Coronary artery (tissue), 2 donors: Measurements from ENCODE around the gene CRK.
"Not testable (repeated sequence)": the region's sequence is repeated elsewhere in the genome, so short reads cannot be mapped to it uniquely, and the experiment has no call there.

ENCODE experiments used
- DNase-seq: peaks from one replicate; pipeline ENCODE4 v3.0.0-alpha.2; 2017; ENCODE audit warnings: low spot score
- H3K27ac ChIP-seq, 2 donors: fragments of 200-600 bp; sonication (generic); one replicate each; pipeline ENCODE4 v1.5.1; 2016 to 2019
- H3K4me3 ChIP-seq: fragments of 200-600 bp; sonication (generic); 2 replicates; pipeline ENCODE4 v1.5.1; 2016; ENCODE audit warnings: mild to moderate bottlenecking, moderate library complexity
- TF ChIP-seq, protein P1 (sequence below): fragments of 200-600 bp; sonication (generic); IDR thresholded peaks from one replicate; pipeline ENCODE4 v1.5.1; 2019; ENCODE audit warnings: antibody characterized with exemption

Gene CRK

GRCh38 chr17:1391577-1391976, 64.5 kb downstream of the CRK start:
- TF ChIP-seq, protein P1, sequence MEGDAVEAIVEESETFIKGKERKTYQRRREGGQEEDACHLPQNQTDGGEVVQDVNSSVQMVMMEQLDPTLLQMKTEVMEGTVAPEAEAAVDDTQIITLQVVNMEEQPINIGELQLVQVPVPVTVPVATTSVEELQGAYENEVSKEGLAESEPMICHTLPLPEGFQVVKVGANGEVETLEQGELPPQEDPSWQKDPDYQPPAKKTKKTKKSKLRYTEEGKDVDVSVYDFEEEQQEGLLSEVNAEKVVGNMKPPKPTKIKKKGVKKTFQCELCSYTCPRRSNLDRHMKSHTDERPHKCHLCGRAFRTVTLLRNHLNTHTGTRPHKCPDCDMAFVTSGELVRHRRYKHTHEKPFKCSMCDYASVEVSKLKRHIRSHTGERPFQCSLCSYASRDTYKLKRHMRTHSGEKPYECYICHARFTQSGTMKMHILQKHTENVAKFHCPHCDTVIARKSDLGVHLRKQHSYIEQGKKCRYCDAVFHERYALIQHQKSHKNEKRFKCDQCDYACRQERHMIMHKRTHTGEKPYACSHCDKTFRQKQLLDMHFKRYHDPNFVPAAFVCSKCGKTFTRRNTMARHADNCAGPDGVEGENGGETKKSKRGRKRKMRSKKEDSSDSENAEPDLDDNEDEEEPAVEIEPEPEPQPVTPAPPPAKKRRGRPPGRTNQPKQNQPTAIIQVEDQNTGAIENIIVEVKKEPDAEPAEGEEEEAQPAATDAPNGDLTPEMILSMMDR, result no peak
- Histone ChIP-seq H3K27ac (peak overlapping the region; percentile 45 to 58), H3K4me3 (peak overlapping the region; percentile 55)
- no peak for DNase-seq

DNA sequence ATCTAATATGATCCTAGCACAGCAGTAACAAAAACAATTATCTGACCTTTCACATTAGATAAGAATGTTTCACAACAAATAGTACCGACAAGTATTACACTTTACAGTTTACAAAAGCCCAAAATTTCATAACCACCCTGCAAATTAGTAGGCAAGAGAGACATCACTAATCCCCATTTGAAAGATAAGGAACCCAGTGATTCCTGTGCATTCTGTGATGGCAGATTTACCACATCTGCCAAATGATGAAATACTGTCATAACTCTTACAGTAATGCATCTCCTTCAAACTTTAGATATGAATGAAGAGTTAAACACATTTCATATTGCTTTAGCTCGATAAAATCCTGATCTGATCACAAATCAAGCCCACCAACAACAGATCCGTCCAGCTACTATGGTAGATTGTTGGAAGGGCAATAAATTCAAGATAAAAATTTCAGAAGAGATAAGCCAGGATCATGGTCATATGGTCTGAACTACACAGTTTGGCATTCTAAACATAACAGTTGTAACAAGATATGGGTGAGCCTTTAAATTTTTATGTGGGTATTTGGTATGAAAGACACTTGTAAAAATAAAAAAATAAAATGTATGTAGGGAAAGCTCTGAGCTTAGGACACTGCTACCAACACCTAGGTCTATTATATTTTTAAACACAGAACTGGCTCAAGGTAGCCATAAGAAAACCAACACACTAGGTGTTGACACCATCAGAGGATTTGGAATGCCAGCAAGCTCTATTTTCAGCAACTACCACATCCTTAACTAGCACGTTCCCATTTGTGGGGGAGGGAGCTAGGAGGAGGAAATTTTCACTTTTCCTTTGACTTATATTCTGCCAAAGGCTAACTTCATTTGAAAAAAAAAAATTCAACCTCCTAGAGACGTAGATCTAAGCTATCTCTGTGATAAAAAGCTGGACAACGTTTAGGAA, 65.3 kb downstream of the CRK start:
- TF ChIP-seq, protein P1, result no peak
- no peak for DNase-seq
- Histone ChIP-seq H3K27ac (peak overlapping the region; percentile 45 to 58), H3K4me3 (peak overlapping the region; percentile 55)

- DNase-seq, H3K4me3 ChIP-seq, H3K27ac ChIP-seq: not testable (repeated sequence)
Observed at GRCh38 chr17:1387490-1388227, 68.4 kb downstream of the CRK start.

DNA sequence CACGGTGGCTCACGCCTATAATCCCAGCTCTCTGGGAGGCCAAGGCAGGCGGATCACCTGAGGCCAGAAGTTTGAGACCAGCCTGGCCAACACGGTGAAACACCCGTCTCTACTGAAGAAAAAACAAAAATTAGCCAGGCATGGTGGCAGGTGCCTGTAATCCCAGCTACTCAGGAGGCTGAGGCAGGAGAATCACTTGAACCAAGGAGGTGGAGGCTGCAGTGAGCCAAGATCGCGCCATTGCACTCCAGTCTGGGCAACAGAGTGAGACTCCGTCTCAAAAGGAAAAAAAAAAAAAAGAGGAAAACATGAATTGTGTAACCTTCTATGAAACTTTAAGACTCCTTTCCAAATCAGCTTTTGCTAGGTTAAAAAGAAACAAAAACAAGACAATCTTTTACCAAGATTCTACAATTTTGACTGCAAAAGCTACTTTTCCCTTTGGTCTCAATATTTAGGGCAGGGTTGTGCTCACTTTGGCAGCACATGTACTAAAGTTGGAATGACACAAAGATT, 69.3 kb downstream of the CRK start:
- not testable (repeated sequence) for DNase-seq, H3K4me3 ChIP-seq
- peak overlapping the region in 1 of 2 donors; percentile 19 for H3K27ac ChIP-seq

DNA sequence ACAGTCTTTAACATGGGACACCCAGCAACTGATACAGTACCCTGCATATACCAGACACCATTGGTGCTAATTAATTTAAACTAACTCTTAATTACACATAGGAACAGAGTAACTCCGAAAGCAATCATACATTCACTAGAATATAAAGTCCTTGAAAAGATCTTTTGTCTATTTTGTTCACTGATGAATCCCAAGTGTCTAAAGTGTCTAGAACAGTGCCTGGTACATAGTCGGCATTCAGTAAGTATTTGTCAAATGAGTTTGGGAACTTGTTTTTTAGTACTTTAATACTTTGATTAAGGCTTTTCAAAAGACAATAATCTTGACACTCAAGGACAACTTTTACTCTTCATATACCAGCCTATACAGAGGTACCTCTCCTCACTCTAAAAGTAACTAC, 69.8 kb downstream of the CRK start:
- peak overlapping the region in 1 of 2 donors; percentile 19 for H3K27ac ChIP-seq

DNA sequence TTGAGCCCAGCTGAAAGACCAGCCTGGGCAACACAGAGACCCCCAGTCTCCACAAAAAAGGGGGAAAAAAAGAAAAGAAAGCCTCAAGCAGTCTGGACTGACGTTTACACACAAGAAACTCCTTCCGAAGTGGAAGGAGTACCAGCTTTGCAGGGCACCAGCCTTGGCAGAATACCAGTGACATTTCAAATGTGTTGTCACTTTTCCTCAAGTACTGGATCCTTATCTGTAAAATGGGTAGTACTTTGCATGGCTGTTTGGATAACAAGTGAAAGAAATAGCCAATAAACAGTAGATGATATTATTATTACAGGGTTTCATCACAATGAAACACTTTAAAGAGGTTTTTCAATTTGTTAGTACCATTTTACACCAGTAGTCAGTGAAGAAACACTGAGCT, 70.2 kb downstream of the CRK start:
- Histone ChIP-seq H3K27ac (peak overlapping the region in 1 of 2 donors; percentile 19), H3K4me3 (no peak overlapping the region)
- DNase-seq, result no peak
- TF ChIP-seq, protein P1, result no peak

More for the DNA sequence above, 69.8 kb downstream of the CRK start:
- no peak for DNase-seq
- TF ChIP-seq, protein P1, result no peak
- H3K4me3 ChIP-seq, result no peak overlapping the region

DNA sequence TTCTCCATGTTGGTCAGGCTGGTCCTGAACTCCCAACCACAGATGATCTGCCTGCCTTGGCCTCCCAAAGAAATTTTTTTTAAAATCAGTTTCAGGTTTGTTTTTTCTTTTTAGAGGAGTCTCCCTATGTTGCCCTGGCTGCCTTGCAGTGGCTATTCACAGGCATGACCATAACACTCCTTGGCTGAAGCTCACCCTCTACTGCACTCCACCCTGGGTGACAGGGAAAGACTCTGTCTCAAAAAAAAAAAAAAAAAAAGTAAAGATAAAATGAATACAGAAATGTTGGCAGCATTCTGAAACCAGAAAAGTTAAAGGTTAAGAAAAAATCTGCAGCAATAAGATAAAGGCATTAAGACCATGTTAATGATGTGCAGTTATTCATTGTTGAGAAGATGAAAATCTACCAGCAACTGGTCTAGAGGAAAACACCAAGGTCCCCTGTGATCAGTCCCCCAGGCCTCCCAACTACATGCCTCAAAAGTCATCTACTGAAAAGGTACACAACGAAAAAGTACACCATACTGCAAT, 71.1 kb downstream of the CRK start:
- TF ChIP-seq, protein P1, result no peak
- H3K4me3 ChIP-seq, result no peak overlapping the region
- no peak for DNase-seq
- H3K27ac ChIP-seq, result peak overlapping the region; percentile 12 to 40
